Measurements from ENCODE around the gene NPFFR1.

DNA sequence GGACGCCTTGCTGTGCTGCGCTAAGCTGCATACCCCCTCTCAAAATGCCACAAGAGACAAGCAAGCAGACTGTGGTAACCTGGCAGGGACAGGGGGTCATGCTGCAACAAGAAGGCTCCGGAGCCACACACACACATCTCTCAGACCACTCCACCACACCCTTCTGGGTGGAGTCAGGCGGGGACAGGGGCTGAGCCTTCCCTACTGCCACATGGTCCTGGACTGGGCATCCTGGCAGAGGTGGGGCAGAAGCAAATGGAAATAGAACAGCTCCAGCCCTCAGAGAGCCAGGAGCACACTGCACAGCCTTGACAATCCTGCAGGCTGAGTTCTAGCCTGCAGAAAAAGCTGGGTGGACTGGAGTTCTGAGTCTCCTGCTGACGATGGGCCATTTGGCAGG lies 28.4 kb upstream of the NPFFR1 start:
- TF ChIP-seq, protein P1, sequence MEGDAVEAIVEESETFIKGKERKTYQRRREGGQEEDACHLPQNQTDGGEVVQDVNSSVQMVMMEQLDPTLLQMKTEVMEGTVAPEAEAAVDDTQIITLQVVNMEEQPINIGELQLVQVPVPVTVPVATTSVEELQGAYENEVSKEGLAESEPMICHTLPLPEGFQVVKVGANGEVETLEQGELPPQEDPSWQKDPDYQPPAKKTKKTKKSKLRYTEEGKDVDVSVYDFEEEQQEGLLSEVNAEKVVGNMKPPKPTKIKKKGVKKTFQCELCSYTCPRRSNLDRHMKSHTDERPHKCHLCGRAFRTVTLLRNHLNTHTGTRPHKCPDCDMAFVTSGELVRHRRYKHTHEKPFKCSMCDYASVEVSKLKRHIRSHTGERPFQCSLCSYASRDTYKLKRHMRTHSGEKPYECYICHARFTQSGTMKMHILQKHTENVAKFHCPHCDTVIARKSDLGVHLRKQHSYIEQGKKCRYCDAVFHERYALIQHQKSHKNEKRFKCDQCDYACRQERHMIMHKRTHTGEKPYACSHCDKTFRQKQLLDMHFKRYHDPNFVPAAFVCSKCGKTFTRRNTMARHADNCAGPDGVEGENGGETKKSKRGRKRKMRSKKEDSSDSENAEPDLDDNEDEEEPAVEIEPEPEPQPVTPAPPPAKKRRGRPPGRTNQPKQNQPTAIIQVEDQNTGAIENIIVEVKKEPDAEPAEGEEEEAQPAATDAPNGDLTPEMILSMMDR (IDR thresholded peaks at IDR 0.05) = no peak
- TF ChIP-seq POLR2A (IDR thresholded peaks at IDR 0.05) = no peak

Measured in esophagus squamous epithelium (tissue), 4 donors.